RWPE2 (cell line): ENCODE measurements around the gene GSTA2.
"Not testable (repeated sequence)": the region's sequence is repeated elsewhere in the genome, so short reads cannot be mapped to it uniquely, and the experiment has no call there.

Experiments used
- ATAC-seq: fragments of 200-7000 bp; cut with Tn5 transposase; 3 replicates; pipeline ENCODE4 v1.9.1; 2021; ENCODE audit warnings: low read depth
- DNase-seq: peaks from one replicate; pipeline ENCODE4 v3.0.0-alpha.2; 2020; ENCODE audit warnings: low spot score
- H3K27ac ChIP-seq: fragments of 450-650 bp; 2 replicates; pipeline ENCODE4 v1.5.1; 2017; ENCODE audit warnings: mild to moderate bottlenecking; ENCODE audit not compliant: poor library complexity, severe bottlenecking
- H3K27me3 ChIP-seq: fragments of 250-450 bp; sonication (Bioruptor Pico); 2 replicates; pipeline ENCODE4 v1.5.1; 2021; ENCODE audit warnings: mild to moderate bottlenecking, moderate library complexity; ENCODE audit not compliant: insufficient read depth, poor library complexity, severe bottlenecking
- H3K36me3 ChIP-seq: fragments of 250-450 bp; sonication (Bioruptor Pico); 2 replicates; pipeline ENCODE4 v1.5.1; 2020; ENCODE audit warnings: low read depth, mild to moderate bottlenecking, moderate library complexity
- H3K4me1 ChIP-seq: fragments of 250-450 bp; sonication (Bioruptor Pico); 2 replicates; pipeline ENCODE4 v1.5.1; 2021; ENCODE audit warnings: mild to moderate bottlenecking, moderate library complexity; ENCODE audit not compliant: insufficient read depth, poor library complexity, severe bottlenecking
- H3K4me3 ChIP-seq: fragments of 250-450 bp; sonication (Bioruptor Pico); 2 replicates; pipeline ENCODE4 v1.5.1; 2021; ENCODE audit warnings: mild to moderate bottlenecking, moderate library complexity; ENCODE audit not compliant: severe bottlenecking
- H3K9me3 ChIP-seq: fragments of 250-450 bp; sonication (Bioruptor Pico); 2 replicates; pipeline ENCODE4 v1.5.1; 2021; ENCODE audit warnings: mild to moderate bottlenecking, moderate library complexity; ENCODE audit not compliant: severe bottlenecking
- CTCF ChIP-seq: fragments of 450-650 bp; IDR thresholded peaks from one replicate; pipeline ENCODE4 v1.5.1; 2017; ENCODE audit warnings: mild to moderate bottlenecking, moderate library complexity; ENCODE audit not compliant: poor library complexity, severe bottlenecking

GSTA2 gene

DNA sequence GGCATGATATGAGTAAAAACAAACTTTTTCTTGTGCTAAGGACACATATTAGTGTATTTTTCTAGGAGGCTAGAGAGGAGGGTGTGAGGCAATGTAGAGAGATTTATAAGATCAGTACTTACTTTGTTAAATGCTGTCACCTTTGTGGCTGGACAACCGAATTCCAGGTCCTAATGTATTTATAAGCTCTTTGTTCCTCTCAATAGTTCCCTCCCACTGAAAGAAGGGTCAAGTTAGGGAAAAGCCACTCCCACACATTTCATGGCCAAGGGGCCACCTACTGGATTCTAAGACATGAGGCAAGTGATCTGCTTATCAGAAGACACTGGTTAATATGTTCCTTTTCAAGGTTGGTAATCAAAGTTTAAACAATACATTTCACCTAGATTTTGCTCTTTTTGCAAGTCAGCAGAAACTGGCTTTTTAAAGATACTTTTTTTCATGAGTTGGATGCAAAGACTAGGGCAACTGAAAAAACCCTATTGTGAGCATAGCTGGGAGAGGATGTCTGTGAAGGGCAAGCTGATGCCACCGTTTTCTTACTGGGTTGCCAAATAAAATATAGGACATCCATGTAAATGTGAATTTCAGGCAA is at the start of gene GSTA2:
Gene GSTA2, minus strand, starts transcription at position 154 of the 595 bp plus-strand sequence. CDS start 5,528 bp downstream, outside the sequence.
- H3K9me3 ChIP-seq, ATAC-seq, H3K36me3 ChIP-seq, H3K27me3 ChIP-seq, H3K4me1 ChIP-seq, H3K4me3 ChIP-seq, H3K27ac ChIP-seq, DNase-seq: not testable (repeated sequence)

- not testable (repeated sequence) for H3K27ac ChIP-seq, ATAC-seq, H3K9me3 ChIP-seq, H3K4me3 ChIP-seq, H3K27me3 ChIP-seq, H3K36me3 ChIP-seq, DNase-seq, H3K4me1 ChIP-seq
Measured at GRCh38 chr6:52809777-52810176, 46.5 kb upstream of the GSTA2 start.

GRCh38 chr6:52808660-52809059 is 45.4 kb upstream of the GSTA2 start:
- TF ChIP-seq CTCF: no peak
- no peak overlapping the region for H3K27ac ChIP-seq
- H3K4me3 ChIP-seq: no peak overlapping the region
- H3K4me1 ChIP-seq: no peaks in the 10 kb centered on the region
- H3K27me3 ChIP-seq: no peaks in the 10 kb centered on the region
- H3K9me3 ChIP-seq: no peaks in the 10 kb centered on the region
- DNase-seq: no peak
- ATAC-seq: no peak
- H3K36me3 ChIP-seq: no peaks in the 10 kb centered on the region

DNA sequence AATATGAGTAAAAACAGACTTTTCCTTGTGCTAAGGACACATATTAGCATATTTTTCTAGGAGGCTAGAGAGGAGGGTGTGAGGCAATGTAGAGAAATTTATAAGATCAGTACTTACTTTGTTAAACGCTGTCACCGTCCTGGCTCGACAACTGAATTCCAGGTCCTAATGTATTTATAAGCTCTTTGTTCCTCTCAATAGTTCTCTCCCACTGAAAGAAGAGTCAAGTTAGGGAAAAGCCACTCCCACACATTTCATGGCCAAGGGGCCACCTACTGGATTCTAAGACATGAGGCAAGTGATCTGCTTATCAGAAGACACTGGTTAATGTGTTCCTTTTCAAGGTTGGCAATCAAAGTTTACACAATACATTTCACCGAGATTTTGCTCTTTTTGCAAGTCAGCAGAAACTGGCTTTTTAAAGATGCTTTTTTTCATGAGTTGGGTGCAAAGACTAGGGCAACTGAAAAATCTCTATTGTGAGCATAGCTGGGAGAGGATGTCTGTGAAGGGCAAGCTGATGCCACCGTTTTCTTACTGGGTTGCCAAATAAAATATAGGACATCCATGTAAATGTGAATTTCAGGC is 40.5 kb upstream of the GSTA2 start, which contains the start of gene GSTA1:
Gene GSTA1, minus strand, starts transcription at position 149 of the 588 bp plus-strand sequence. CDS start 4,549 bp downstream, outside the sequence.
- DNase-seq, H3K27ac ChIP-seq, H3K36me3 ChIP-seq, ATAC-seq, H3K4me3 ChIP-seq, H3K27me3 ChIP-seq, H3K4me1 ChIP-seq, H3K9me3 ChIP-seq: not testable (repeated sequence)

DNA sequence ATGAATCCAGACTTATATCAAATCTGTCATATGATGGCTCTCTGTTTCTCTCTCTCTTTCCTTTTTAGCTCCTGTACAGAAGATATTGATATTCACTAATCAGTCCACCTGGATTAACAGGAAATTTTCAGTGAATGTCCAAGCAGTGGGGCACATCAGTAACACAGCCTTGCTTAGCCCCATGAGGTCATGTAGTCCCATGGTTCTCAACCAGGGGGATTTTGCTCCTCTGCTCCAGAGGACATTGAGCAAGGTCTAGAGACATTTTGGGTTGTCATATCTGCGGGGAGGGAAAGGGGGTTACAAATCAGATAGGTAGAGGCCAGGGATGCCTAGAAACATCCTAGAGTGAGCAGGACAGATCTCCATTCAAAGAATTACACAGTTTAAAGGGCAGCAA is 39.5 kb upstream of the GSTA2 start:
- TF ChIP-seq CTCF: no peak
- no peak overlapping the region for H3K4me3 ChIP-seq
- no peaks in the 10 kb centered on the region for H3K9me3 ChIP-seq
- ATAC-seq (no peak), DNase-seq (no peak)
- no peaks in the 10 kb centered on the region for H3K4me1 ChIP-seq
- no peaks in the 10 kb centered on the region for H3K36me3 ChIP-seq
- no peak overlapping the region for H3K27ac ChIP-seq
- H3K27me3 ChIP-seq: no peaks in the 10 kb centered on the region

- DNase-seq (no peak), ATAC-seq (no peak)
- Histone ChIP-seq H3K4me3 (no peak overlapping the region), H3K27ac (no peak overlapping the region), H3K36me3 (no peaks in the 10 kb centered on the region), H3K4me1 (no peaks in the 10 kb centered on the region), H3K27me3 (no peaks in the 10 kb centered on the region), H3K9me3 (no peaks in the 10 kb centered on the region)
- no peak for TF ChIP-seq CTCF
Measured at GRCh38 chr6:52801188-52801841, 38.0 kb upstream of the GSTA2 start.

GRCh38 chr6:52799272-52799671 is 36.0 kb upstream of the GSTA2 start:
- not testable (repeated sequence) for ATAC-seq, H3K36me3 ChIP-seq, H3K4me3 ChIP-seq, H3K4me1 ChIP-seq, DNase-seq, H3K9me3 ChIP-seq, H3K27ac ChIP-seq, H3K27me3 ChIP-seq

DNA sequence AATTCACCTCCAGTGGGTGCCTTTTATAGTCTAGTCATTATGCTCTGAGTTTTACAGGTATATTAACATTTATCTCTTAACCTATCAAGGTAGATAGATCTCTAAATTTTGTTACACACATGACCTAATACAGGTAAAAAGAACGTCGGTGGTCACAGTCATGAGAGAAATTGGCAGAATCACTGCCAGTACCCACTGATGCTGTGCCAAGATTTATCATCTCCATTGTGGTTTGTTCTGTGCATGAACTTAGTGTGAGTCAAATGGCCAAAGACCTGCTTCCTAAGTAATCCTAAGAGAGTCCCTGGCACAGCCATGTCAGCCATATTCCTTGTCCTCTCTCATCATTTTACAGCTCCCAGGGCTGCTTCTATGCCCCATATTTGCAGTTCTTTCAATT is 31.1 kb upstream of the GSTA2 start:
- H3K36me3 ChIP-seq, H3K27ac ChIP-seq, H3K9me3 ChIP-seq, H3K27me3 ChIP-seq, DNase-seq, ATAC-seq, H3K4me3 ChIP-seq, H3K4me1 ChIP-seq: not testable (repeated sequence)
